Measurements from ENCODE around the gene PDCD10.

DNA sequence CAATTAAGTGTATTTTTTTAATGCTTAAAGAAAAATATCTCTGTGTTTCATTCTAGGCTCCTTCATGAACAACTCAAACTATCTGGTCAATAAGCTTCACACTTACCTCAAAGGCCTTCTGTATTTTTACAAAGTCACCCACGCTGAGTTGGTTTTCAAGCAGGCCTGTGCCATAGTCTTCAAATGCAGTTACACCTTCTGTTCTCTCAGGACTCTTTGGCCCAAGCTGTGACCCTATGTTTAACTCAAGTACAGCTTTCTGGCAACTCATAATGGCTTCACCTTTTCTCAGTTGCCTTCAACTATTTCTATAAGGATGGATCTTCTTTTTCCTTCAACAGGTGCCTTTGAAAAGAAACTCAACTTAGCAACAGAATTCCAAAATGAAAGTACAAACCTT lies 81.5 kb downstream of the PDCD10 start:
- TF ChIP-seq, protein P1, sequence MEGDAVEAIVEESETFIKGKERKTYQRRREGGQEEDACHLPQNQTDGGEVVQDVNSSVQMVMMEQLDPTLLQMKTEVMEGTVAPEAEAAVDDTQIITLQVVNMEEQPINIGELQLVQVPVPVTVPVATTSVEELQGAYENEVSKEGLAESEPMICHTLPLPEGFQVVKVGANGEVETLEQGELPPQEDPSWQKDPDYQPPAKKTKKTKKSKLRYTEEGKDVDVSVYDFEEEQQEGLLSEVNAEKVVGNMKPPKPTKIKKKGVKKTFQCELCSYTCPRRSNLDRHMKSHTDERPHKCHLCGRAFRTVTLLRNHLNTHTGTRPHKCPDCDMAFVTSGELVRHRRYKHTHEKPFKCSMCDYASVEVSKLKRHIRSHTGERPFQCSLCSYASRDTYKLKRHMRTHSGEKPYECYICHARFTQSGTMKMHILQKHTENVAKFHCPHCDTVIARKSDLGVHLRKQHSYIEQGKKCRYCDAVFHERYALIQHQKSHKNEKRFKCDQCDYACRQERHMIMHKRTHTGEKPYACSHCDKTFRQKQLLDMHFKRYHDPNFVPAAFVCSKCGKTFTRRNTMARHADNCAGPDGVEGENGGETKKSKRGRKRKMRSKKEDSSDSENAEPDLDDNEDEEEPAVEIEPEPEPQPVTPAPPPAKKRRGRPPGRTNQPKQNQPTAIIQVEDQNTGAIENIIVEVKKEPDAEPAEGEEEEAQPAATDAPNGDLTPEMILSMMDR (IDR thresholded peaks at IDR 0.05) = no peak
- TF ChIP-seq POLR2A (IDR thresholded peaks at IDR 0.05) = no peak
